Body of pancreas (tissue), 4 donors: ENCODE results near the gene WSB1.

ENCODE experiments used
- POLR2A ChIP-seq, 3 donors: fragments of 450-650 bp; IDR thresholded peaks; one replicate each; pipeline ENCODE4 v1.6.1; 2016; ENCODE audit warnings: antibody characterized with exemption in 3 of 3, mild to moderate bottlenecking in 2 of 3
- TF ChIP-seq, protein P1 (sequence below), 7 experiments: fragments of 450-650 bp in 4 of 7; fragments of 200-600 bp in 3 of 7; sonication (generic) in 3 of 7; IDR thresholded peaks; one replicate each; pipeline ENCODE4 v1.5.1; 2016 to 2019; ENCODE audit warnings: antibody characterized with exemption in 7 of 7

DNA sequence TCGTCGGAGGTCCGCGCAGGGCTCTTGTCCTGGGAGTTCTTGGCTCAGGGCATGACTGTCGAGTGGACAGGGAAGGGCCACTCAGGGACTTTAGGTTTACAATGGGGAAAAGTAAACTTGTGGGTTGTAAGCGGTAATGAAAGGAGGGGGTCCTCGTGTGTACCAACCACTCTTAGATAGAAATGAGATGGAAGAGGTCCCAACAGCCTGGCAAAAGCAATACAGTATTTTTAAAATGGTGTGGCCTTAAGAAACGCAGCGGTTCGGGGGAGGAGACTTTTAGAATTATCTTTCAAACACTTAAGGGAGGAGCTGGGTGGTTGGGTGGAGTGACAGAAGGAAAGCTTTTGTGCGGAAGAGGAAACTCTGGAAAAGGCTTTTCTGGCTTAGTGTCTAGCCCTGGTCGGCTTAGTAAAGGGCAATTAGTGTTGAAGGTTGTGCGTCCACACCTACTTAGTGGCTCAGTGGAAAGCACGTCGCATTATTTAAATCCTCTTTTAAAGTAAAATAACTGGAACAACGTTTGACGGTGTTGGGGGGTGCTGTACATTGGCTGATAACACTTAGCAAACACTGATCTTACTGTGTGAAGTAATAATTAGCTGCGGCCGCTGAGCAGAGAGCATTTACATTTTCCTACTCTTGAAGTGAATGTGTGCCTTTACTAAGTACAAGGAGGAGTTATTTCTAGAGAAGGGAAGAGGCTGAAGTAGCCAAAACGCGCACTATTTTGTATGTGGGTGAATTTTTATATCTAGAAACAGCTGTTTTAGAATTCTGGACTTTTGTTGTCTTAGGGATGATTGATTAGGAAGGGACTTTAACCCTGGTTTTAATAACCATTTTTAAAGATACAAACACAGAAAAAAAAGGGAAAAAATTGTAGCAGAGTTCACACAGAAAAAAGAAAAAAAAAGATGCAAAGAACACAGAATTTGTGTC lies 1.0 kb downstream of the WSB1 start:
- TF ChIP-seq POLR2A (IDR thresholded peaks at IDR 0.05): peak in 2 of 3 donors; percentile 70 to 77
- TF ChIP-seq, protein P1, sequence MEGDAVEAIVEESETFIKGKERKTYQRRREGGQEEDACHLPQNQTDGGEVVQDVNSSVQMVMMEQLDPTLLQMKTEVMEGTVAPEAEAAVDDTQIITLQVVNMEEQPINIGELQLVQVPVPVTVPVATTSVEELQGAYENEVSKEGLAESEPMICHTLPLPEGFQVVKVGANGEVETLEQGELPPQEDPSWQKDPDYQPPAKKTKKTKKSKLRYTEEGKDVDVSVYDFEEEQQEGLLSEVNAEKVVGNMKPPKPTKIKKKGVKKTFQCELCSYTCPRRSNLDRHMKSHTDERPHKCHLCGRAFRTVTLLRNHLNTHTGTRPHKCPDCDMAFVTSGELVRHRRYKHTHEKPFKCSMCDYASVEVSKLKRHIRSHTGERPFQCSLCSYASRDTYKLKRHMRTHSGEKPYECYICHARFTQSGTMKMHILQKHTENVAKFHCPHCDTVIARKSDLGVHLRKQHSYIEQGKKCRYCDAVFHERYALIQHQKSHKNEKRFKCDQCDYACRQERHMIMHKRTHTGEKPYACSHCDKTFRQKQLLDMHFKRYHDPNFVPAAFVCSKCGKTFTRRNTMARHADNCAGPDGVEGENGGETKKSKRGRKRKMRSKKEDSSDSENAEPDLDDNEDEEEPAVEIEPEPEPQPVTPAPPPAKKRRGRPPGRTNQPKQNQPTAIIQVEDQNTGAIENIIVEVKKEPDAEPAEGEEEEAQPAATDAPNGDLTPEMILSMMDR (IDR thresholded peaks at IDR 0.05): no peak
